Measurements from ENCODE around the gene SLC6A1.

DNA sequence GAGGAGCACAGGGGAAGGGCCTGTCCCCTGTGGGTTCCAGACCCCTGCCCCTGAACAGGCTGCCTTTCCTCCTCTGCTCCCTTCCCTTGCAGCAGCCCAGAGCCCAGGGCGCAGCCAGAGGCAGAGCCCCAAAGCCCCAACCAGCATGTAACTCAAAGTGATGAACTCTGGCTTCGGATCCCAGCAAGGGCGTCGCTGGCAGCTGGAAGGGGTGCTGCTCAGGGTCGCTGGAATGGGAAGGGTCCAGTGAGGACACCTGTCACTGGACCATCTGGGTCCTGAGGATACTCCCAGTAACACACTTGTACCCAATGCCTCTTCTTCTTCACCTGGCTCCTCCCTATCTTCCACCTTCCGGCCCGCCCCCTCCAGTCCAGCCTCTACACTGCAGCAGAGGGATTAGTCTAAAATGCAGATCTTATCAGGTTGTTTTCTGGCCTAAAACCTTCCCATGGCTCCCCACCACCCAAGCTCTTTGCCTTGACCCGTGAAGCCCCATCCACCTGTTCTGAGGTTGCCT, 64.0 kb downstream of the SLC6A1 start:
- TF ChIP-seq CTCF (IDR thresholded peaks at IDR 0.05; ENCODE audit: insufficient read depth, low read length, poor library complexity, severe bottlenecking) (no peak), EZH2phosphoT487 (conservative IDR thresholded peaks at IDR 0.05; ENCODE audit: low read length) (no peak)

All from SU-DHL-6 (cell line).